ENCODE measurements around the gene EPX.

DNA sequence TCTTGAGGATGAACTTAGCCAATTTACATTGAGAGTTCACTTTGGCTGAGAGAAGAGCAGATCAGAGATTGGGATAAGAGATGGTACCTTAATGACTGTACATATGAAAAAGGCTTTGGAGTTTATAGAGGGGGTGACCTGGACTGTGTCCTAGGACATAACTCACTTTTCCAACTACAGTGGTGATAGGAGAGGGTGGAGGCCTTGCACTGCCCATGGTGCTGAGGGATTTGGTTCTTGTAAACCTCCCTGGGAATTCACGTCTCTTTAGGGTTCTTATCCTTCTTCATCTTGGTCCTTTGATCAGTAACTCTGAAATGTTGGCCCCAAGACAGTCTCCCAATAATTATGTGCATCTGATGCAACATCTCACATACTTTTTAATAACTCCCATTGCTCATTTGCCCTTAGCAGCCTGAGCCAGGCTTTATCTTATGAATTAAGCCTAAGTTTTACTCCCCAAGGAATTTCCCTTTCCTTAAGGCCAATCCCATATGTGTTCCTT lies 44.5 kb upstream of the EPX start, which contains the start of gene OR4D1:
- TF ChIP-seq, protein P1, sequence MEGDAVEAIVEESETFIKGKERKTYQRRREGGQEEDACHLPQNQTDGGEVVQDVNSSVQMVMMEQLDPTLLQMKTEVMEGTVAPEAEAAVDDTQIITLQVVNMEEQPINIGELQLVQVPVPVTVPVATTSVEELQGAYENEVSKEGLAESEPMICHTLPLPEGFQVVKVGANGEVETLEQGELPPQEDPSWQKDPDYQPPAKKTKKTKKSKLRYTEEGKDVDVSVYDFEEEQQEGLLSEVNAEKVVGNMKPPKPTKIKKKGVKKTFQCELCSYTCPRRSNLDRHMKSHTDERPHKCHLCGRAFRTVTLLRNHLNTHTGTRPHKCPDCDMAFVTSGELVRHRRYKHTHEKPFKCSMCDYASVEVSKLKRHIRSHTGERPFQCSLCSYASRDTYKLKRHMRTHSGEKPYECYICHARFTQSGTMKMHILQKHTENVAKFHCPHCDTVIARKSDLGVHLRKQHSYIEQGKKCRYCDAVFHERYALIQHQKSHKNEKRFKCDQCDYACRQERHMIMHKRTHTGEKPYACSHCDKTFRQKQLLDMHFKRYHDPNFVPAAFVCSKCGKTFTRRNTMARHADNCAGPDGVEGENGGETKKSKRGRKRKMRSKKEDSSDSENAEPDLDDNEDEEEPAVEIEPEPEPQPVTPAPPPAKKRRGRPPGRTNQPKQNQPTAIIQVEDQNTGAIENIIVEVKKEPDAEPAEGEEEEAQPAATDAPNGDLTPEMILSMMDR (IDR thresholded peaks at IDR 0.05): no peak
- TF ChIP-seq POLR2A (IDR thresholded peaks at IDR 0.05): no peak

Data from esophagus squamous epithelium (tissue), 4 donors.